DND-41 (cell line): ENCODE measurements around the gene MRAP.

Experiments
- ATAC-seq: fragments of 200-7000 bp; cut with Tn5 transposase; 3 replicates; pipeline ENCODE4 v1.9.1; 2021; ENCODE audit warnings: low read depth; ENCODE audit not compliant: insufficient read depth
- DNase-seq: peaks from one replicate; pipeline ENCODE4 v3.0.0-alpha.2; 2020
- H2AFZ ChIP-seq: 2 replicates; pipeline ENCODE4 v1.6.0; 2012; ENCODE audit warnings: low read depth, low read length
- H3K27ac ChIP-seq: 2 replicates; pipeline ENCODE4 v1.5.1; 2012; ENCODE audit warnings: low read length, inconsistent platforms
- H3K27me3 ChIP-seq: fragments of 200-600 bp; sonication (generic); 2 replicates; pipeline ENCODE4 v1.6.0; 2012; ENCODE audit warnings: low read length, mild to moderate bottlenecking, inconsistent platforms; ENCODE audit not compliant: insufficient read depth, poor library complexity
- H3K36me3 ChIP-seq: 2 replicates; pipeline ENCODE4 v1.5.1; 2012; ENCODE audit warnings: low read length, inconsistent platforms; ENCODE audit not compliant: insufficient read depth
- H3K4me1 ChIP-seq: 2 replicates; pipeline ENCODE4 v1.5.1; 2012; ENCODE audit warnings: mild to moderate bottlenecking, low read length; ENCODE audit not compliant: insufficient read depth
- H3K4me2 ChIP-seq: 2 replicates; pipeline ENCODE4 v1.6.0; 2012; ENCODE audit warnings: mild to moderate bottlenecking, moderate library complexity, low read length, inconsistent platforms; ENCODE audit not compliant: insufficient read depth
- H3K4me3 ChIP-seq, 2 experiments: fragments of 200-600 bp in 1 of 2; shearing (Covaris generic) in 1 of 2; 2 replicates each; pipeline ENCODE4 v1.5.1; 2012 to 2016; ENCODE audit warnings: inconsistent platforms in 2 of 2, low read length in 2 of 2, mild to moderate bottlenecking in 2 of 2, low read depth in 1 of 2, moderate library complexity in 1 of 2
- H3K79me2 ChIP-seq: 2 replicates; pipeline ENCODE4 v1.6.0; 2012; ENCODE audit warnings: low read length, inconsistent platforms; ENCODE audit not compliant: insufficient read depth
- H3K9ac ChIP-seq: 2 replicates; pipeline ENCODE4 v1.6.0; 2012; ENCODE audit warnings: low read depth, mild to moderate bottlenecking, inconsistent platforms, low read length, moderate library complexity
- H3K9me3 ChIP-seq: 2 replicates; pipeline ENCODE4 v1.5.1; 2012; ENCODE audit warnings: low read length, moderate library complexity, mild to moderate bottlenecking, inconsistent platforms; ENCODE audit not compliant: insufficient read depth, severe bottlenecking
- H4K20me1 ChIP-seq: 2 replicates; pipeline ENCODE4 v1.6.0; 2012; ENCODE audit warnings: low read length; ENCODE audit not compliant: insufficient read depth
- EZH2 ChIP-seq: IDR thresholded peaks from 3 replicates; pipeline ENCODE4 v1.6.1; 2012; ENCODE audit warnings: borderline replicate concordance, low read depth, mild to moderate bottlenecking, moderate library complexity, low read length, inconsistent platforms; ENCODE audit not compliant: severe bottlenecking
- TF ChIP-seq, protein P1 (sequence below): IDR thresholded peaks from 2 replicates; pipeline ENCODE4 v1.5.1; 2012; ENCODE audit warnings: borderline replicate concordance, low read length, moderate library complexity, mild to moderate bottlenecking; ENCODE audit not compliant: poor library complexity, severe bottlenecking; ENCODE audit errors: extremely low read depth

MRAP gene

DNA sequence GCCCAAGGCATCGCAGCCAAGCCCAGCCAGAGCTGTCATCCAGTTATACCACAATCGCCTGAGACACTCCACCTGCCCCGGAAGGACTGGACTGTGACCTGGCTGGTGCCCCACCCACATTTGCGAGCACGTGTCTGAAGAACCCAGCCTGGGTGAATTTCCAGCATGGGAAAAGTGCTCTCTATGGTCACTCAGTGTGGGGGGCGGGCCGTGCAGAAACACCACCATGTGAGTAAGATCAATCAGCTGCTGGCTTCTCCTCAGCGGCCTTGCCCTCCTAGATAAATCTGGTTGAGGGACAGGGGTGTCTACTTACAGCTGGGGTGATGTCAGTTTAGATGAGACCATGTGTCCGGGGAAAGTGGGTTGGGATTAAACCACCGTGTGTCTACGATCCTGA lies 49.3 kb downstream of the MRAP start:
- ATAC-seq (no peak), DNase-seq (no peak)
- Histone ChIP-seq H3K27me3 (no peaks in the 10 kb centered on the region), H3K9me3 (peaks cover 12% of the 10 kb centered on the region), H3K4me1 (no peaks in the 10 kb centered on the region), H3K9ac (no peak overlapping the region), H3K4me2 (no peak overlapping the region), H4K20me1 (0 out of 2 replicates have a peak, but pooled peaks cover 2% of the 10 kb centered on the region), H3K4me3 (no peak overlapping the region), H2AFZ (no peak overlapping the region), H3K79me2 (no peaks in the 10 kb centered on the region), H3K36me3 (peaks cover 100% of the 10 kb centered on the region), H3K27ac (no peak overlapping the region)
- TF ChIP-seq EZH2: no peak
- TF ChIP-seq, protein P1, sequence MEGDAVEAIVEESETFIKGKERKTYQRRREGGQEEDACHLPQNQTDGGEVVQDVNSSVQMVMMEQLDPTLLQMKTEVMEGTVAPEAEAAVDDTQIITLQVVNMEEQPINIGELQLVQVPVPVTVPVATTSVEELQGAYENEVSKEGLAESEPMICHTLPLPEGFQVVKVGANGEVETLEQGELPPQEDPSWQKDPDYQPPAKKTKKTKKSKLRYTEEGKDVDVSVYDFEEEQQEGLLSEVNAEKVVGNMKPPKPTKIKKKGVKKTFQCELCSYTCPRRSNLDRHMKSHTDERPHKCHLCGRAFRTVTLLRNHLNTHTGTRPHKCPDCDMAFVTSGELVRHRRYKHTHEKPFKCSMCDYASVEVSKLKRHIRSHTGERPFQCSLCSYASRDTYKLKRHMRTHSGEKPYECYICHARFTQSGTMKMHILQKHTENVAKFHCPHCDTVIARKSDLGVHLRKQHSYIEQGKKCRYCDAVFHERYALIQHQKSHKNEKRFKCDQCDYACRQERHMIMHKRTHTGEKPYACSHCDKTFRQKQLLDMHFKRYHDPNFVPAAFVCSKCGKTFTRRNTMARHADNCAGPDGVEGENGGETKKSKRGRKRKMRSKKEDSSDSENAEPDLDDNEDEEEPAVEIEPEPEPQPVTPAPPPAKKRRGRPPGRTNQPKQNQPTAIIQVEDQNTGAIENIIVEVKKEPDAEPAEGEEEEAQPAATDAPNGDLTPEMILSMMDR: no peak

DNA sequence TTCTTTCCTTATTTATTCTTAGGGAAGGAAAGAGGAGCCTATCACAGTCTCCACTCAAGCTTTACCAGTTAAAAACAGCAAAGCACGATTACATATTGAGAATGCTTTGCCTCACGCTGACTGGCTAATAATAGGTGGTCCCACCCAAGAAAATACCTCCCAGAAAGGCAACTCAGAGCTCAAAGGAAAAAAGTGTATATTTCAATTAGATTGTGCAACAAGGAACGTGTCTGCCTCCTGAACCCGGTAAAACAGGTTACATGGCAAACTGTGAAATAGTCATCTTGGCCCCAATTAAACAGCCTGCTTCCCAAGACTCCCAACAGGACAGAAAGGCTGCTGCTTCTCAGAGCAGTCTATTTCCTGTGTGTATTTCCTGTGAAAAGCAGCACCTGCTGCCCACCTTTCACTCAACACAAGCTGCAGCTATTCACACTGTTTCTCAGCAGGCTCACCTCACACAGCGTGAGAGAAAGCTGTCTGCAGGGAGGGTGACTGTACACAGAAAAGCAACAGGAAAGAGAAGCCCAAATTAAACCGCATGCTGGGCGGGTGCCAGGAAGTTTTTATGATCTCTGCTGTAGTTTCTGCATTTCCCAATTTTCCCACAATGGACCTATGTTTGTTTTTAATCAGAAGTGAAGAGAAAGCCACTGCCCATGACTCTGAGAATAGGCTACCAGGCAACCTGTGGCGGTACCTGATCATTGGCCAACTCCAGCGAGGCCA lies 50.1 kb downstream of the MRAP start:
- Histone ChIP-seq H3K9ac (no peak overlapping the region), H3K4me3 (no peak overlapping the region), H3K27ac (no peak overlapping the region), H3K4me2 (no peak overlapping the region), H3K9me3 (peaks cover 12% of the 10 kb centered on the region), H3K4me1 (no peaks in the 10 kb centered on the region), H3K36me3 (peaks cover 100% of the 10 kb centered on the region), H3K27me3 (no peaks in the 10 kb centered on the region), H4K20me1 (0 out of 2 replicates have a peak, but pooled peaks cover 2% of the 10 kb centered on the region), H3K79me2 (no peaks in the 10 kb centered on the region), H2AFZ (no peak overlapping the region)
- TF ChIP-seq, protein P1: no peak
- no peak for TF ChIP-seq EZH2
- no peak for ATAC-seq
- no peak for DNase-seq

DNA sequence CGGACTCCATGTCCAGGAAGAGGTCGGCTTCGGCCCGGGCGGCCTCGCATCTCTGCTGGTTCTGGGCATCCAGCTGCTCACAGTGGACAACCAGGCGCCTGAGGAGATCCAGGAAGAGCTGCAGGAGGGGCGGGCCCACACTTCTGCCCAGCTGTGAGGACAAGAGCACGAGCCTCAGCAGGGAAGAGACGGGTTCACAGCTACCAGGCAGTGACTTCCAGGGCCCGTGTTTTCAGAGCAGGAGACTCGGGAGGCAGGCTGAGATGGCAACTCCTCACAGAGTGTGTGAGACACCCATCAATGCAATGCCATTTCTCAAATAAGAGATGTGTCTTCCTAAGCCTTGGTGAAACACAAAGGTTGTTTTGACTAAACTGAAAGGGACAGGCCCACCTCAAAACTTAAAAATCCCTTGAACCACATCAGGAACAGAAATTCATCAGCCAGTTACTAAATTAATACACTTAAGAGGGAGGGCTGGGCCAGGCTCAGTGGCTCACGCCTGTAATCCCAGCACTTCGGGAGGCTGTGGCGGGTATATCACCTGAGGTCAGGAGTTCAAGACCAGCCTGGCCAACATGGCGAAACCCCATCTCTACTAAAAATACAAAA lies 50.8 kb downstream of the MRAP start:
- Histone ChIP-seq H3K27me3 (no peaks in the 10 kb centered on the region), H3K9ac (no peak overlapping the region), H3K4me3 (no peak overlapping the region), H3K27ac (no peak overlapping the region), H4K20me1 (0 out of 2 replicates have a peak, but pooled peaks cover 2% of the 10 kb centered on the region), H3K4me2 (no peak overlapping the region), H2AFZ (no peak overlapping the region), H3K9me3 (peaks cover 10% of the 10 kb centered on the region), H3K4me1 (no peaks in the 10 kb centered on the region), H3K36me3 (peaks cover 100% of the 10 kb centered on the region), H3K79me2 (no peaks in the 10 kb centered on the region)
- no peak for TF ChIP-seq EZH2
- TF ChIP-seq, protein P1: no peak
- ATAC-seq: no peak
- DNase-seq: no peak
